ENCODE measurements around the gene CETN1.

Gene CETN1

GRCh38 chr18:596288-596881 lies 16.2 kb downstream of the CETN1 start:
- H3K4me3 Mint-ChIP-seq: no peak overlapping the region
- H3K27me3 Mint-ChIP-seq (ENCODE audit: low read depth): peaks cover 24% of the 10 kb centered on the region
- no peaks in the 10 kb centered on the region for H3K9me3 Mint-ChIP-seq
- H3K4me1 Mint-ChIP-seq (ENCODE audit: low read depth): peaks cover 4% of the 10 kb centered on the region
- DNase-seq (ENCODE audit: low spot score): no peak
- H3K27ac Mint-ChIP-seq: no peak overlapping the region
- H3K36me3 Mint-ChIP-seq (ENCODE audit: low read depth): no peaks in the 10 kb centered on the region

GRCh38 chr18:598124-598589 lies 18.0 kb downstream of the CETN1 start:
- DNase-seq (ENCODE audit: low spot score): no peak
- peaks cover 4% of the 10 kb centered on the region for H3K4me1 Mint-ChIP-seq (ENCODE audit: low read depth)
- peaks cover 36% of the 10 kb centered on the region for H3K27me3 Mint-ChIP-seq (ENCODE audit: low read depth)
- no peak overlapping the region for H3K4me3 Mint-ChIP-seq
- no peak overlapping the region for H3K27ac Mint-ChIP-seq
- H3K36me3 Mint-ChIP-seq (ENCODE audit: low read depth): no peaks in the 10 kb centered on the region
- H3K9me3 Mint-ChIP-seq: no peaks in the 10 kb centered on the region

GRCh38 chr18:600107-600506 lies 19.9 kb downstream of the CETN1 start:
- Mint-ChIP-seq H3K4me3 (no peak overlapping the region), H3K4me1 (ENCODE audit: low read depth) (peaks cover 4% of the 10 kb centered on the region), H3K36me3 (ENCODE audit: low read depth) (no peaks in the 10 kb centered on the region), H3K27me3 (ENCODE audit: low read depth) (peaks cover 37% of the 10 kb centered on the region), H3K9me3 (no peaks in the 10 kb centered on the region), H3K27ac (no peak overlapping the region)
- no peak for DNase-seq (ENCODE audit: low spot score)

GRCh38 chr18:604771-605170 lies 24.6 kb downstream of the CETN1 start:
- H3K9me3 Mint-ChIP-seq: no peaks in the 10 kb centered on the region
- no peak overlapping the region for H3K4me3 Mint-ChIP-seq
- H3K36me3 Mint-ChIP-seq (ENCODE audit: low read depth): no peaks in the 10 kb centered on the region
- H3K4me1 Mint-ChIP-seq (ENCODE audit: low read depth): no peaks in the 10 kb centered on the region
- no peak for DNase-seq (ENCODE audit: low spot score)
- peaks cover 26% of the 10 kb centered on the region for H3K27me3 Mint-ChIP-seq (ENCODE audit: low read depth)
- no peak overlapping the region for H3K27ac Mint-ChIP-seq

- no peaks in the 10 kb centered on the region for H3K4me1 Mint-ChIP-seq (ENCODE audit: low read depth)
- no peaks in the 10 kb centered on the region for H3K36me3 Mint-ChIP-seq (ENCODE audit: low read depth)
- no peaks in the 10 kb centered on the region for H3K9me3 Mint-ChIP-seq
- H3K27me3 Mint-ChIP-seq (ENCODE audit: low read depth): peaks cover 13% of the 10 kb centered on the region
- no peak overlapping the region for H3K27ac Mint-ChIP-seq
- H3K4me3 Mint-ChIP-seq: no peak overlapping the region
- no peak for DNase-seq (ENCODE audit: low spot score)
Observed at GRCh38 chr18:607930-608329, 27.8 kb downstream of the CETN1 start.

- no peaks in the 10 kb centered on the region for H3K36me3 Mint-ChIP-seq (ENCODE audit: low read depth)
- H3K27ac Mint-ChIP-seq: no peak overlapping the region
- H3K4me3 Mint-ChIP-seq: no peak overlapping the region
- H3K27me3 Mint-ChIP-seq (ENCODE audit: low read depth): peaks cover 9% of the 10 kb centered on the region
- H3K4me1 Mint-ChIP-seq (ENCODE audit: low read depth): no peaks in the 10 kb centered on the region
- H3K9me3 Mint-ChIP-seq: no peaks in the 10 kb centered on the region
- no peak for DNase-seq (ENCODE audit: low spot score)
Observed at GRCh38 chr18:610214-610928, 30.2 kb downstream of the CETN1 start.

GRCh38 chr18:612156-612555 lies 32.0 kb downstream of the CETN1 start:
- H3K27ac Mint-ChIP-seq: no peak overlapping the region
- no peaks in the 10 kb centered on the region for H3K36me3 Mint-ChIP-seq (ENCODE audit: low read depth)
- no peaks in the 10 kb centered on the region for H3K4me1 Mint-ChIP-seq (ENCODE audit: low read depth)
- no peaks in the 10 kb centered on the region for H3K9me3 Mint-ChIP-seq
- peaks cover 13% of the 10 kb centered on the region for H3K27me3 Mint-ChIP-seq (ENCODE audit: low read depth)
- H3K4me3 Mint-ChIP-seq: no peak overlapping the region
- no peak for DNase-seq (ENCODE audit: low spot score)

GRCh38 chr18:614193-614592 lies 34.0 kb downstream of the CETN1 start:
- Mint-ChIP-seq H3K36me3 (ENCODE audit: low read depth) (no peaks in the 10 kb centered on the region), H3K4me1 (ENCODE audit: low read depth) (no peaks in the 10 kb centered on the region), H3K9me3 (no peaks in the 10 kb centered on the region), H3K4me3 (no peak overlapping the region), H3K27me3 (ENCODE audit: low read depth) (peaks cover 24% of the 10 kb centered on the region), H3K27ac (no peak overlapping the region)
- no peak for DNase-seq (ENCODE audit: low spot score)

GRCh38 chr18:615092-615521 lies 34.9 kb downstream of the CETN1 start:
- DNase-seq (ENCODE audit: low spot score): no peak
- Mint-ChIP-seq H3K4me3 (no peak overlapping the region), H3K27me3 (ENCODE audit: low read depth) (peaks cover 30% of the 10 kb centered on the region), H3K36me3 (ENCODE audit: low read depth) (no peaks in the 10 kb centered on the region), H3K4me1 (ENCODE audit: low read depth) (no peaks in the 10 kb centered on the region), H3K27ac (no peak overlapping the region), H3K9me3 (no peaks in the 10 kb centered on the region)

- no peak for DNase-seq (ENCODE audit: low spot score)
- Mint-ChIP-seq H3K27me3 (ENCODE audit: low read depth) (peaks cover 31% of the 10 kb centered on the region), H3K4me1 (ENCODE audit: low read depth) (no peaks in the 10 kb centered on the region), H3K27ac (no peak overlapping the region), H3K9me3 (no peaks in the 10 kb centered on the region), H3K36me3 (ENCODE audit: low read depth) (no peaks in the 10 kb centered on the region), H3K4me3 (no peak overlapping the region)
Observed at GRCh38 chr18:615773-616172, 35.6 kb downstream of the CETN1 start.

- no peak overlapping the region for H3K27ac Mint-ChIP-seq
- DNase-seq (ENCODE audit: low spot score): no peak
Observed at GRCh38 chr18:616380-616995, 36.3 kb downstream of the CETN1 start.

GRCh38 chr18:617970-618504 lies 37.9 kb downstream of the CETN1 start:
- Mint-ChIP-seq H3K27me3 (ENCODE audit: low read depth) (peaks cover 38% of the 10 kb centered on the region), H3K36me3 (ENCODE audit: low read depth) (no peaks in the 10 kb centered on the region), H3K27ac (no peak overlapping the region), H3K9me3 (no peaks in the 10 kb centered on the region), H3K4me1 (ENCODE audit: low read depth) (no peaks in the 10 kb centered on the region), H3K4me3 (no peak overlapping the region)
- no peak for DNase-seq (ENCODE audit: low spot score)

More at GRCh38 chr18:616380-616995, 36.3 kb downstream of the CETN1 start:
- Mint-ChIP-seq H3K4me3 (no peak overlapping the region), H3K9me3 (no peaks in the 10 kb centered on the region), H3K36me3 (ENCODE audit: low read depth) (no peaks in the 10 kb centered on the region), H3K4me1 (ENCODE audit: low read depth) (no peaks in the 10 kb centered on the region), H3K27me3 (ENCODE audit: low read depth) (peaks cover 35% of the 10 kb centered on the region)

GRCh38 chr18:618618-619017 lies 38.4 kb downstream of the CETN1 start:
- no peaks in the 10 kb centered on the region for H3K4me1 Mint-ChIP-seq (ENCODE audit: low read depth)
- no peak overlapping the region for H3K4me3 Mint-ChIP-seq
- no peak overlapping the region for H3K27ac Mint-ChIP-seq
- no peak for DNase-seq (ENCODE audit: low spot score)
- peaks cover 39% of the 10 kb centered on the region for H3K27me3 Mint-ChIP-seq (ENCODE audit: low read depth)
- H3K9me3 Mint-ChIP-seq: no peaks in the 10 kb centered on the region
- H3K36me3 Mint-ChIP-seq (ENCODE audit: low read depth): no peaks in the 10 kb centered on the region

- H3K4me1 Mint-ChIP-seq (ENCODE audit: low read depth): peaks cover 2% of the 10 kb centered on the region
- H3K27ac Mint-ChIP-seq: no peak overlapping the region
- peaks cover 41% of the 10 kb centered on the region for H3K27me3 Mint-ChIP-seq (ENCODE audit: low read depth)
- no peaks in the 10 kb centered on the region for H3K9me3 Mint-ChIP-seq
- no peaks in the 10 kb centered on the region for H3K36me3 Mint-ChIP-seq (ENCODE audit: low read depth)
- no peak for DNase-seq (ENCODE audit: low spot score)
- no peak overlapping the region for H3K4me3 Mint-ChIP-seq
Observed at GRCh38 chr18:621291-622043, 41.3 kb downstream of the CETN1 start.
